Dedifferentiated amniotic fluid mesenchymal stem cell (primary cell): ENCODE measurements around the gene NCAM1.
"Not testable (repeated sequence)": the region's sequence is repeated elsewhere in the genome, so short reads cannot be mapped to it uniquely, and the experiment has no call there.

Source experiments
- DNase-seq: peaks from one replicate; pipeline ENCODE4 v3.0.0-alpha.2; 2016; ENCODE audit errors: extremely low spot score

The NCAM1 gene

GRCh38 chr11:113021111-113021510 is 59.9 kb downstream of the NCAM1 start:
- no peak for DNase-seq

GRCh38 chr11:113022262-113022661 is 61.0 kb downstream of the NCAM1 start:
- no peak for DNase-seq

- DNase-seq = no peak
Measured at GRCh38 chr11:113023228-113023627, 62.0 kb downstream of the NCAM1 start.

- DNase-seq = no peak
Measured at GRCh38 chr11:113023986-113024385, 62.8 kb downstream of the NCAM1 start.

- DNase-seq = no peak
Measured at GRCh38 chr11:113026778-113027177, 65.6 kb downstream of the NCAM1 start.

- DNase-seq = no peak
Measured at GRCh38 chr11:113034576-113034975, 73.4 kb downstream of the NCAM1 start.

GRCh38 chr11:113035708-113036107 is 74.5 kb downstream of the NCAM1 start:
- no peak for DNase-seq

- no peak for DNase-seq
Measured at GRCh38 chr11:113043698-113044097, 82.5 kb downstream of the NCAM1 start.

- no peak for DNase-seq
Measured at GRCh38 chr11:113045146-113045545, 83.9 kb downstream of the NCAM1 start.

- no peak for DNase-seq
Measured at GRCh38 chr11:113046866-113047265, 85.6 kb downstream of the NCAM1 start.

- no peak for DNase-seq
Measured at GRCh38 chr11:113048820-113049768, 87.9 kb downstream of the NCAM1 start.

GRCh38 chr11:113053042-113053441 is 91.8 kb downstream of the NCAM1 start:
- not testable (repeated sequence) for DNase-seq

GRCh38 chr11:113057038-113057437 is 95.8 kb downstream of the NCAM1 start:
- no peak for DNase-seq

- no peak for DNase-seq
Measured at GRCh38 chr11:113059548-113059947, 98.3 kb downstream of the NCAM1 start.

- no peak for DNase-seq
Measured at GRCh38 chr11:113065330-113065729, 104.1 kb downstream of the NCAM1 start.

GRCh38 chr11:113072237-113072858 is 111.1 kb downstream of the NCAM1 start:
- DNase-seq = no peak

- no peak for DNase-seq
Measured at GRCh38 chr11:113073290-113073953, 112.2 kb downstream of the NCAM1 start.

GRCh38 chr11:113075586-113076095 is 114.4 kb downstream of the NCAM1 start:
- DNase-seq = no peak

GRCh38 chr11:113077379-113077778 is 116.2 kb downstream of the NCAM1 start:
- no peak for DNase-seq

- no peak for DNase-seq
Measured at GRCh38 chr11:113082341-113082955, 121.2 kb downstream of the NCAM1 start.

GRCh38 chr11:113083571-113083970 is 122.4 kb downstream of the NCAM1 start:
- no peak for DNase-seq

GRCh38 chr11:113084297-113084696 is 123.1 kb downstream of the NCAM1 start:
- DNase-seq = no peak
